HEK293T (cell line): ENCODE results near the gene GARRE1.
"Not testable (repeated sequence)": the region's sequence is repeated elsewhere in the genome, so short reads cannot be mapped to it uniquely, and the experiment has no call there.

Source experiments
- CTCF ChIA-PET: fragments of 350-600 bp; formaldehyde crosslinking; extraction: SDS; loops from one replicate; lab custom pipeline; 2021; ENCODE audit warnings: antibody characterized with exemption, inconsistent platforms; lab: Yijun Ruan, JAX
- POLR2A ChIA-PET: fragments of 350-600 bp; formaldehyde crosslinking; extraction: SDS; loops from one replicate; lab custom pipeline; 2020; ENCODE audit warnings: antibody characterized with exemption, inconsistent platforms; lab: Yijun Ruan, JAX
- DNase-seq: peaks from one replicate; pipeline ENCODE4 v3.0.0; 2012; ENCODE audit warnings: mixed read lengths; ENCODE audit errors: extremely low spot score
- ARNT ChIP-seq: fragments of 450-650 bp; IDR thresholded peaks from 2 replicates; pipeline ENCODE4 v1.6.1; 2017; ENCODE audit warnings: mild to moderate bottlenecking
- BHLHE40 ChIP-seq: fragments of 450-650 bp; IDR thresholded peaks from 2 replicates; pipeline ENCODE4 v1.6.1; 2016; ENCODE audit warnings: mild to moderate bottlenecking, moderate library complexity, borderline replicate concordance
- CTBP1 ChIP-seq: fragments of 450-650 bp; IDR thresholded peaks from 2 replicates; pipeline ENCODE4 v1.6.1; 2016; ENCODE audit warnings: borderline replicate concordance
- ELF4 ChIP-seq: fragments of 450-650 bp; IDR thresholded peaks from 2 replicates; pipeline ENCODE4 v1.6.1; 2017; ENCODE audit warnings: antibody characterized with exemption
- FOXA1 ChIP-seq: fragments of 450-650 bp; IDR thresholded peaks from 2 replicates; pipeline ENCODE4 v1.6.1; 2016; ENCODE audit warnings: mild to moderate bottlenecking
- FOXK2 ChIP-seq: fragments of 450-650 bp; IDR thresholded peaks from 2 replicates; pipeline ENCODE4 v1.6.1; 2016; ENCODE audit warnings: mild to moderate bottlenecking
- FOXM1 ChIP-seq: fragments of 450-650 bp; IDR thresholded peaks from 2 replicates; pipeline ENCODE4 v1.6.1; 2017; ENCODE audit warnings: mild to moderate bottlenecking, borderline replicate concordance
- HDGF ChIP-seq: fragments of 450-650 bp; IDR thresholded peaks from 2 replicates; pipeline ENCODE4 v1.6.1; 2017; ENCODE audit warnings: antibody characterized with exemption, borderline replicate concordance
- L3MBTL2 ChIP-seq: fragments of 450-650 bp; conservative IDR thresholded peaks from 2 replicates; pipeline ENCODE4 v1.6.1; 2016; ENCODE audit warnings: mild to moderate bottlenecking
- LEF1 ChIP-seq: fragments of 450-650 bp; IDR thresholded peaks from 2 replicates; pipeline ENCODE4 v1.6.1; 2017; ENCODE audit warnings: mild to moderate bottlenecking, borderline replicate concordance
- NFRKB ChIP-seq: fragments of 450-650 bp; IDR thresholded peaks from 2 replicates; pipeline ENCODE4 v1.6.1; 2016; ENCODE audit warnings: mild to moderate bottlenecking, moderate library complexity
- SP1 ChIP-seq: fragments of 450-650 bp; IDR thresholded peaks from 2 replicates; pipeline ENCODE4 v1.6.1; 2017
- SUZ12 ChIP-seq: fragments of 450-650 bp; IDR thresholded peaks from 2 replicates; pipeline ENCODE4 v1.6.1; 2016; ENCODE audit warnings: mild to moderate bottlenecking
- TARDBP ChIP-seq: fragments of 450-650 bp; IDR thresholded peaks from 2 replicates; pipeline ENCODE4 v1.6.1; 2016
- ZNF384 ChIP-seq: fragments of 450-650 bp; IDR thresholded peaks from 2 replicates; pipeline ENCODE4 v1.6.1; 2016
- TF ChIP-seq, protein P1 (sequence below): fragments of 450-650 bp; IDR thresholded peaks from 2 replicates; pipeline ENCODE4 v1.6.1; 2016

Gene GARRE1

DNA sequence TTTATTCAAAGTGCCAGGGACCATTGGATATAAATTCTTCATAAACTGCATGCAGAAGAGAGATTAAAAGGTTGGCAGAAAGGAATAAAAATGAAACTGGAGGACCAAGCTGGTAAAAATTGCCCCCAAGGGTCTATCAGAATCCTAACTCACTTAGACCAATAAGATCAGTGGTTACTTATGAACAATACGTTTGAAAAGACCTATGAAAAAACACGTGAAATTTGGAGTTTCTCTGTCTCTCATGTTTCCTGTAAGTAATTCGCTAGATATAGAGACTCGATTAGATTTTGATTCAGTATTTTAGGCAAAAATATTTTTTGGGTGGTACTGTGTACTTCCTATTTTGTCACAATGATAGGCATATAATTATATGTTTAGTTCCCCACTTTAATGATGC, 22.9 kb downstream of the GARRE1 start:
- no peak for DNase-seq
- CTCF ChIA-PET = no interaction called here
- POLR2A ChIA-PET = no interaction called here
- no peak for TF ChIP-seq LEF1
- no peak for TF ChIP-seq ELF4
- no peak for TF ChIP-seq TARDBP
- TF ChIP-seq NFRKB = no peak
- no peak for TF ChIP-seq ZNF384
- no peak for TF ChIP-seq FOXK2
- TF ChIP-seq HDGF = no peak
- TF ChIP-seq ARNT = no peak
- no peak for TF ChIP-seq FOXA1
- TF ChIP-seq, protein P1, sequence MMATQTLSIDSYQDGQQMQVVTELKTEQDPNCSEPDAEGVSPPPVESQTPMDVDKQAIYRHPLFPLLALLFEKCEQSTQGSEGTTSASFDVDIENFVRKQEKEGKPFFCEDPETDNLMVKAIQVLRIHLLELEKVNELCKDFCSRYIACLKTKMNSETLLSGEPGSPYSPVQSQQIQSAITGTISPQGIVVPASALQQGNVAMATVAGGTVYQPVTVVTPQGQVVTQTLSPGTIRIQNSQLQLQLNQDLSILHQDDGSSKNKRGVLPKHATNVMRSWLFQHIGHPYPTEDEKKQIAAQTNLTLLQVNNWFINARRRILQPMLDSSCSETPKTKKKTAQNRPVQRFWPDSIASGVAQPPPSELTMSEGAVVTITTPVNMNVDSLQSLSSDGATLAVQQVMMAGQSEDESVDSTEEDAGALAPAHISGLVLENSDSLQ = no peak
- no peak for TF ChIP-seq L3MBTL2

DNA sequence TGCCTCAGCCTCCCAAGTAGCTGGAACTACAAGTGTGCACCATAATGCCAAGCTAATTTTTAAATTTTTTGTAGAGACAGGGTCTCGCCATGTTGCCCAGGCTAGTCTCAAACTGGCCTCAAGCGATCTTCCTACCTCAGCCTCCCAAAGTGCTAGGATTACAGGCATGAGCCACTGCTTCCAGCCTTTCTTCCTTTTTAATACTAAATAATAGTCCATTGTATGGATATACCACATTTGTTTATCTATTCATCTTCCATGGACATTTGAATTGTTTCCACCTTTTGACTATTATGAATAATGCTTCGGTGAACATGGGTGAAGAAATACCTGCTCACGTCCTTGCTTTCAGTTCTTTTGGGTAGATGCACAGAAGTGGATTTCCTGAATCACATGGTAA, 24.4 kb downstream of the GARRE1 start:
- CTCF ChIA-PET = no interaction called here
- POLR2A ChIA-PET = no interaction called here
- TF ChIP-seq HDGF = no peak
- no peak for TF ChIP-seq CTBP1
- no peak for TF ChIP-seq ARNT
- no peak for TF ChIP-seq L3MBTL2
- no peak for TF ChIP-seq SUZ12
- TF ChIP-seq SP1 = no peak
- TF ChIP-seq FOXM1 = no peak
- TF ChIP-seq, protein P1 = no peak
- no peak for TF ChIP-seq BHLHE40
- no peak for TF ChIP-seq NFRKB
- no peak for TF ChIP-seq TARDBP
- no peak for TF ChIP-seq ZNF384
- DNase-seq = no peak

DNA sequence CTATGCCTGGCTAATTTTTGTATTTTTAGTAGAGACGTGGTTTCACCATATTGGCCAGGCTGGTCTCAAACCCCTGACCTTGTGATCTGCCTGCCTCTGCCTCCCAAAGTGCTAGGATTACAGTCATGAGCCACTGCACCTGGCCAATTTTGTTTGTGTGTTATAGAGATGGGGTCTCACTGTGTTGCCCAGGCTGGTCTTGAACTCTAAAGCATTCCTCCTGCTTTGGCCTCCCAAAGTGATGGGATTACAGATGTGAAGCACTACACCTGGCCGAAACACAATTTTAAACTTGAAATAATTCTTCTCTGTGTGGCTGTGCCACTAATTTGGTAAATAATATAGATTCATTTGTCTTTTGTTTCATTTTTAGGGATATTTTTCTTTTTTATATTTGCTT, 27.1 kb downstream of the GARRE1 start:
- CTCF ChIA-PET, POLR2A ChIA-PET, DNase-seq: not testable (repeated sequence)

DNA sequence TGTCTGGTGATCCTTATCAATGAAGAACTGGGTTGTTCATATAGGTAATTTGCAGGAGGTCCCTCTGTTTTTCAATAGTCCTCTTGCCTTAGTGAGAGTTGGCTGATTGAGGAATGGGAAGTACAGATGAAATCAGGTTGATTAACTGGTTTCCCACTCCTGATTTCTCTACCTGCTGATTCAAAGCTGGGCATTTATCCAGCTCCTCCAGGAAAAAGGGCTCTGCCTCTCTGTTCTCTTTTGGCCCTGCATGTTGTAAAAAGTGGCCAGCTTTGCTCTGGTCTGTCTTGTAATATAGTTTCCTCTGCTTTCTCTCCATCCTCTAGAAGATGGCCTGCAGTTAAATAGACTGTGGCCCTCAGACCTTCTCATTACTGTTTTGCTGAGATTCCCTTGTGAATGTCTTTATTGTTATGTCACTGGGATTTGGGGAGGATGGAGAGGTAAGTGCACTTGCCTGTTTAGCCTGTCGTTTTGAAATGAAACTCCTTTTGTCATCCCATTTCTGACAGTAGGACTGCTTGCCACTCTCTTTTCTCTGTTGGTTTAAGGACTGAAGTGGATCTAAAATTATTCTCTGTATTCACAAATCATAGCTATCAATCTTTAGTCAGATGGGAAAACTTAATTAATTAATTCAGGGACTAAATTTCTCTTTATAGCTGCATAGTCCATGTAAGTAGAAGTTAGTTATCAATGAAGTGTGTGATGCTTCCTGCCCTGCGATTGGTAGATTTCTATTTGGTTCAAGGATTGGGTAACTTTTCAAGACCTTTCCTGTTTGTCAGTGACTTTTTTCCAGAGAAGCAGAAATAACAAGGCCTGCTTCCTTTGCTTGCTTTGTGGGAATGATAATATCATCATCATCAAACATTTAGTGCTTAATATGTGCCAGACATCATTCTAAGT, 28.5 kb downstream of the GARRE1 start:
- CTCF ChIA-PET = no interaction called here
- POLR2A ChIA-PET = no interaction called here

DNA sequence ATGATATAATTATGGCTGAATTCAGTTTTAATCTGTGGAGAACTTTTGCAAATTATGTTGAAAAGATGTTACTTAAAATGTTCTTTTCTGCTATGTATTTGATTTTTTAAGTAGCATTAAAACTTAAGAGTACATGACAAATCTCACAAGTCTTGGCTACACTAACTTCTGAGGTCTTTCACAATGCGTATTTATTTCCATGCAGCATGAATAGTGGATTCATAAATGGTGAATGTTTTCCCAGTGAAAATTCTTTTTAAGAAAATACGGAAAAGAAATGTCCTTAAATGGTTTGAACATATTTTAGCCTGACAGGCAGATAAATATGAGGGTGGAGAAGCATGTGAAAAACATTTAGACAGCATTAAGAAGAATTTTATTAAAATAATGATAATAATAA, 30.2 kb downstream of the GARRE1 start:
- TF ChIP-seq FOXM1 (no peak), NFRKB (no peak), HDGF (no peak), SP1 (no peak), FOXK2 (no peak), TARDBP (no peak), CTBP1 (no peak), BHLHE40 (no peak), LEF1 (no peak), L3MBTL2 (no peak), ELF4 (no peak), FOXA1 (no peak), SUZ12 (no peak), ZNF384 (no peak), ARNT (no peak)
- TF ChIP-seq, protein P1 = no peak
- DNase-seq = no peak
- POLR2A ChIA-PET = no interaction called here

More for the DNA sequence above, 28.5 kb downstream of the GARRE1 start:
- no peak for DNase-seq
- TF ChIP-seq FOXK2 = no peak
- no peak for TF ChIP-seq HDGF
- TF ChIP-seq ZNF384 = no peak
- TF ChIP-seq FOXA1 = no peak
- TF ChIP-seq, protein P1 = no peak
- TF ChIP-seq SUZ12 = no peak
- TF ChIP-seq BHLHE40 = no peak
- TF ChIP-seq SP1 = no peak
- TF ChIP-seq FOXM1 = no peak
- no peak for TF ChIP-seq ELF4
- TF ChIP-seq NFRKB = no peak
- no peak for TF ChIP-seq LEF1
- no peak for TF ChIP-seq TARDBP
- no peak for TF ChIP-seq CTBP1
- no peak for TF ChIP-seq L3MBTL2
- TF ChIP-seq ARNT = no peak

More for the DNA sequence above, 30.2 kb downstream of the GARRE1 start:
- CTCF ChIA-PET = no interaction called here
